WI38 (cell line): ENCODE data around the gene SSC5D.

Experiments
- H3K4me3 ChIP-seq: 2 replicates; pipeline ENCODE4 v1.5.1; 2011; ENCODE audit warnings: low read depth, mild to moderate bottlenecking, control low read depth, low read length
- CTCF ChIP-seq: IDR thresholded peaks from 2 replicates; pipeline ENCODE4 v1.5.1; 2012; ENCODE audit warnings: low read depth, mild to moderate bottlenecking, control low read depth, low read length

Gene SSC5D

GRCh38 chr19:55467236-55468053 lies 20.8 kb upstream of the SSC5D start:
- peak; percentile 96 for TF ChIP-seq CTCF
- H3K4me3 ChIP-seq = no peak overlapping the region

GRCh38 chr19:55468054-55468393 lies 20.2 kb upstream of the SSC5D start:
- TF ChIP-seq CTCF = no peak
- H3K4me3 ChIP-seq = no peak overlapping the region

GRCh38 chr19:55471266-55471665 lies 17.0 kb upstream of the SSC5D start:
- H3K4me3 ChIP-seq = no peak overlapping the region
- TF ChIP-seq CTCF = no peak

- no peak overlapping the region for H3K4me3 ChIP-seq
- no peak for TF ChIP-seq CTCF
These were observed 15.8 kb upstream of the SSC5D start for GRCh38 chr19:55472463-55472862.

GRCh38 chr19:55473225-55474012 lies 14.8 kb upstream of the SSC5D start:
- no peak overlapping the region for H3K4me3 ChIP-seq
- no peak for TF ChIP-seq CTCF

GRCh38 chr19:55474269-55475265 lies 13.7 kb upstream of the SSC5D start:
- no peak overlapping the region for H3K4me3 ChIP-seq
- no peak for TF ChIP-seq CTCF
